ENCODE data around the gene GNAT2.

GNAT2 gene

GRCh38 chr1:109650609-109651008 is 31.2 kb upstream of the GNAT2 start:
- Histone ChIP-seq H3K4me1 (peaks cover 11 to 19% (median 15%) of the 10 kb centered on the region in 10 experiments), H3K4me2 (no peak overlapping the region), H3K27ac (no peak overlapping the region), H3K9ac (no peak overlapping the region), H3K27me3 (no peaks in the 10 kb centered on the region), H3K36me3 (no peaks in the 10 kb centered on the region), H4K20me1 (no peaks in the 10 kb centered on the region), H3K9me3 (replicated peaks in 1 of 11) (peaks cover 0 to 7% (median 3%) of the 10 kb centered on the region in 11 experiments; a peak in 8 of 22 replicates), H3K4me3 (no peak overlapping the region)
- no peak for TF ChIP-seq Cebpa-rat (IDR thresholded peaks at IDR 0.05)

- Histone ChIP-seq H3K27me3 (no peaks in the 10 kb centered on the region), H4K20me1 (no peaks in the 10 kb centered on the region), H3K4me1 (peaks cover 0 to 8% (median 4%) of the 10 kb centered on the region in 10 experiments; a peak in 17 of 20 replicates), H3K27ac (no peak overlapping the region), H3K36me3 (no peaks in the 10 kb centered on the region), H3K9me3 (replicated peaks in 1 of 11) (peaks cover 0 to 7% (median 3%) of the 10 kb centered on the region in 11 experiments; a peak in 8 of 22 replicates), H3K9ac (no peak overlapping the region), H3K4me2 (peak overlapping the region in 3 of 11 experiments; percentile 17 to 34 (median 18); a peak in 2 of 22 replicates), H3K4me3 (no peak overlapping the region)
- TF ChIP-seq Cebpa-rat (IDR thresholded peaks at IDR 0.05) = no peak
Observed at GRCh38 chr1:109649491-109649914, 30.1 kb upstream of the GNAT2 start.

- Histone ChIP-seq H3K9me3 (replicated peaks in 1 of 11) (peaks cover 0 to 7% (median 3%) of the 10 kb centered on the region in 11 experiments; a peak in 8 of 22 replicates), H3K4me1 (peaks cover 12 to 29% (median 17%) of the 10 kb centered on the region in 10 experiments; a peak in 19 of 20 replicates), H3K9ac (no peak overlapping the region), H3K27ac (no peak overlapping the region), H3K36me3 (no peaks in the 10 kb centered on the region), H3K4me2 (no peak overlapping the region), H4K20me1 (no peaks in the 10 kb centered on the region), H3K27me3 (no peaks in the 10 kb centered on the region), H3K4me3 (no peak overlapping the region)
- no peak for TF ChIP-seq Cebpa-rat (IDR thresholded peaks at IDR 0.05)
Observed at GRCh38 chr1:109644670-109645069, 25.3 kb upstream of the GNAT2 start.

- H3K9ac ChIP-seq = peak overlapping the region; percentile 19 to 57 (median 44); a peak in 17 of 22 replicates
- peak overlapping the region; percentile 42 to 80 (median 71) for H3K4me2 ChIP-seq
- H3K27me3 ChIP-seq = no peaks in the 10 kb centered on the region
- H3K4me3 ChIP-seq = no peak overlapping the region
- H3K9me3 ChIP-seq (replicated peaks in 1 of 11) = peaks cover 0 to 7% (median 3%) of the 10 kb centered on the region in 11 experiments; a peak in 8 of 22 replicates
- no peaks in the 10 kb centered on the region for H3K36me3 ChIP-seq
- H3K27ac ChIP-seq = peak overlapping the region in 5 of 11 experiments; percentile 18 to 46 (median 36); a peak in 6 of 22 replicates
- no peaks in the 10 kb centered on the region for H4K20me1 ChIP-seq
- H3K4me1 ChIP-seq = peaks cover 12 to 27% (median 16%) of the 10 kb centered on the region in 10 experiments; a peak in 19 of 20 replicates
- TF ChIP-seq Cebpa-rat (IDR thresholded peaks at IDR 0.05) = no peak
Observed at GRCh38 chr1:109643385-109644230, 24.2 kb upstream of the GNAT2 start.

- Histone ChIP-seq H3K4me3 (no peak overlapping the region), H3K4me2 (peak overlapping the region in 9 of 11 experiments; percentile 42 to 80 (median 72); a peak in 11 of 22 replicates), H3K36me3 (no peaks in the 10 kb centered on the region), H4K20me1 (no peaks in the 10 kb centered on the region), H3K4me1 (peaks cover 12 to 27% (median 16%) of the 10 kb centered on the region in 10 experiments; a peak in 19 of 20 replicates), H3K9me3 (replicated peaks in 1 of 11) (peaks cover 0 to 7% (median 3%) of the 10 kb centered on the region in 11 experiments; a peak in 8 of 22 replicates), H3K27ac (no peak overlapping the region), H3K9ac (no peak overlapping the region), H3K27me3 (no peaks in the 10 kb centered on the region)
- no peak for TF ChIP-seq Cebpa-rat (IDR thresholded peaks at IDR 0.05)
Observed at GRCh38 chr1:109642626-109643025, 23.2 kb upstream of the GNAT2 start.

- H4K20me1 ChIP-seq = no peaks in the 10 kb centered on the region
- H3K9me3 ChIP-seq (replicated peaks in 1 of 11) = peaks cover 0 to 7% (median 3%) of the 10 kb centered on the region in 11 experiments; a peak in 8 of 22 replicates
- TF ChIP-seq Cebpa-rat (IDR thresholded peaks at IDR 0.05) = no peak
- H3K4me3 ChIP-seq = no peak overlapping the region
- H3K27me3 ChIP-seq = no peaks in the 10 kb centered on the region
- no peak overlapping the region for H3K4me2 ChIP-seq
- H3K9ac ChIP-seq = no peak overlapping the region
- no peaks in the 10 kb centered on the region for H3K36me3 ChIP-seq
- H3K4me1 ChIP-seq = peaks cover 12 to 27% (median 17%) of the 10 kb centered on the region in 10 experiments; a peak in 19 of 20 replicates
- no peak overlapping the region for H3K27ac ChIP-seq
Observed at GRCh38 chr1:109641861-109642260, 22.4 kb upstream of the GNAT2 start.

- no peak overlapping the region for H3K27ac ChIP-seq
- H4K20me1 ChIP-seq = 0 out of 22 replicates have a peak, but pooled peaks cover 0 to under 1% (median 0%) of the 10 kb centered on the region in 11 experiments
- peaks cover 0 to 3% (median under 1%) of the 10 kb centered on the region in 11 experiments; a peak in 7 of 22 replicates for H3K9me3 ChIP-seq (replicated peaks in 1 of 11)
- H3K9ac ChIP-seq = no peak overlapping the region
- H3K4me3 ChIP-seq = no peak overlapping the region
- H3K27me3 ChIP-seq = no peaks in the 10 kb centered on the region
- no peak overlapping the region for H3K4me2 ChIP-seq
- TF ChIP-seq Cebpa-rat (IDR thresholded peaks at IDR 0.05) = no peak
- no peaks in the 10 kb centered on the region for H3K36me3 ChIP-seq
- peaks cover 15 to 34% (median 23%) of the 10 kb centered on the region in 10 experiments for H3K4me1 ChIP-seq
Observed at GRCh38 chr1:109641078-109641740, 21.8 kb upstream of the GNAT2 start.

GRCh38 chr1:109640285-109640865 is 21.0 kb upstream of the GNAT2 start:
- Histone ChIP-seq H3K27me3 (no peaks in the 10 kb centered on the region), H3K9ac (no peak overlapping the region), H3K4me1 (peaks cover 15 to 37% (median 26%) of the 10 kb centered on the region in 10 experiments), H4K20me1 (0 out of 22 replicates have a peak, but pooled peaks cover 0 to 4% (median 0%) of the 10 kb centered on the region in 11 experiments), H3K9me3 (replicated peaks in 1 of 11) (no peaks in the 10 kb centered on the region), H3K27ac (no peak overlapping the region), H3K36me3 (no peaks in the 10 kb centered on the region), H3K4me3 (no peak overlapping the region), H3K4me2 (no peak overlapping the region; a peak in 1 of 22 replicates)
- TF ChIP-seq Cebpa-rat (IDR thresholded peaks at IDR 0.05) = no peak

Measured in BLaER1 treated with 17β-estradiol and CSF1 and Interleukin-3, amounts not matched to agents 10 nM and 100 nM (cell line).